Neural cell (in vitro differentiated cells): Measurements from ENCODE around the gene HIKESHI. TPM values are rescaled to one million over a fixed set of nuclear protein-coding genes. Genes with fewer than 3 reads are reported as not detected.

ENCODE experiments used
- H2AFZ ChIP-seq: fragments of 200-600, 300-800 bp; sonication (generic), shearing (Covaris generic); 2 replicates; pipeline ENCODE4 v1.6.0; 2014; ENCODE audit warnings: low read depth, mild to moderate bottlenecking, antibody characterized with exemption, low read length, moderate library complexity
- H3F3A ChIP-seq: fragments of 200-600 bp; shearing (Covaris generic); 2 replicates; pipeline ENCODE4 v1.6.1; 2016; ENCODE audit warnings: mild to moderate bottlenecking, moderate library complexity, mixed read lengths, antibody characterized with exemption, low read length; ENCODE audit not compliant: insufficient read depth, poor library complexity, severe bottlenecking
- H3K27ac ChIP-seq: fragments of 200-600, 300-800 bp; sonication (generic), shearing (Covaris generic); 2 replicates; pipeline ENCODE4 v1.5.1; 2014; ENCODE audit warnings: mild to moderate bottlenecking, low read length, moderate library complexity
- H3K27me3 ChIP-seq: fragments of 300-800, 200-600 bp; sonication (generic), shearing (Covaris generic); 2 replicates; pipeline ENCODE4 v1.6.0; 2014; ENCODE audit warnings: mild to moderate bottlenecking, low read depth, low read length, moderate library complexity; ENCODE audit not compliant: insufficient read depth
- H3K36me3 ChIP-seq: fragments of 300-800, 200-600 bp; sonication (generic), shearing (Covaris generic); 2 replicates; pipeline ENCODE4 v1.5.1; 2014; ENCODE audit warnings: mild to moderate bottlenecking, antibody characterized with exemption, low read length, moderate library complexity; ENCODE audit not compliant: insufficient read depth
- H3K4me2 ChIP-seq: fragments of 300-800, 200-600 bp; sonication (generic), shearing (Covaris generic); 2 replicates; pipeline ENCODE4 v1.6.0; 2014; ENCODE audit warnings: mild to moderate bottlenecking, low read length
- H3K4me3 ChIP-seq: fragments of 300-800, 200-600 bp; sonication (generic), shearing (Covaris generic); 2 replicates; pipeline ENCODE4 v1.5.1; 2014; ENCODE audit warnings: mild to moderate bottlenecking, low read length, moderate library complexity
- H3K79me2 ChIP-seq: fragments of 200-600 bp; shearing (Covaris generic); replicated peaks from 2 replicates; pipeline ENCODE4 v1.6.0; 2014; ENCODE audit warnings: mild to moderate bottlenecking, low read length, moderate library complexity; ENCODE audit not compliant: insufficient read depth
- H3K9ac ChIP-seq: fragments of 300-800, 200-600 bp; sonication (generic), shearing (Covaris generic); 2 replicates; pipeline ENCODE4 v1.6.1; 2016; ENCODE audit warnings: mild to moderate bottlenecking, low read length, mixed read lengths
- H3K9me2 ChIP-seq: fragments of 200-600 bp; shearing (Covaris generic); 2 replicates; pipeline ENCODE4 v1.6.1; 2016; ENCODE audit warnings: mild to moderate bottlenecking, low read length, mixed read lengths; ENCODE audit not compliant: insufficient read depth
- H3K9me3 ChIP-seq: fragments of 200-600, 300-800 bp; sonication (generic), shearing (Covaris generic); 2 replicates; pipeline ENCODE4 v1.6.1; 2016; ENCODE audit warnings: mild to moderate bottlenecking, mixed run types, low read length, moderate library complexity, mixed read lengths
- H4K20me1 ChIP-seq: fragments of 200-600 bp; shearing (Covaris generic); 2 replicates; pipeline ENCODE4 v1.6.1; 2016; ENCODE audit warnings: mild to moderate bottlenecking, mixed run types; ENCODE audit not compliant: insufficient read depth
- CTCF ChIP-seq: fragments of 450-650 bp; IDR thresholded peaks from 2 replicates; pipeline ENCODE4 v1.5.1; 2014; ENCODE audit warnings: antibody characterized with exemption, mild to moderate bottlenecking, moderate library complexity; ENCODE audit not compliant: poor library complexity, severe bottlenecking
- EP300 ChIP-seq: fragments of 450-650 bp; conservative IDR thresholded peaks from 2 replicates; pipeline ENCODE4 v1.6.1; 2014; ENCODE audit warnings: antibody characterized with exemption, mild to moderate bottlenecking, moderate library complexity; ENCODE audit not compliant: poor library complexity, severe bottlenecking
- EZH2 ChIP-seq: fragments of 200-600, 300-800 bp; shearing (Covaris generic), sonication (generic); IDR thresholded peaks from 2 replicates; pipeline ENCODE4 v1.6.1; 2014; ENCODE audit warnings: antibody characterized with exemption, low read length, borderline replicate concordance, mild to moderate bottlenecking; ENCODE audit not compliant: insufficient read depth, poor library complexity, severe bottlenecking
- MXI1 ChIP-seq: fragments of 450-650 bp; conservative IDR thresholded peaks from 2 replicates; pipeline ENCODE4 v1.6.1; 2014; ENCODE audit warnings: antibody characterized with exemption, mild to moderate bottlenecking; ENCODE audit not compliant: poor library complexity, severe bottlenecking
- POLR2AphosphoS5 ChIP-seq: IDR thresholded peaks from 2 replicates; pipeline ENCODE4 v1.6.1; 2012
- RAD21 ChIP-seq: fragments of 450-650 bp; conservative IDR thresholded peaks from 2 replicates; pipeline ENCODE4 v1.6.1; 2014; ENCODE audit warnings: antibody characterized with exemption, mild to moderate bottlenecking, moderate library complexity
- REST ChIP-seq: IDR thresholded peaks from 2 replicates; pipeline ENCODE4 v1.6.1; 2012; ENCODE audit warnings: borderline replicate concordance
- SMC3 ChIP-seq: fragments of 450-650 bp; conservative IDR thresholded peaks from 2 replicates; pipeline ENCODE4 v1.6.1; 2014; ENCODE audit warnings: antibody characterized with exemption, mild to moderate bottlenecking, moderate library complexity; ENCODE audit not compliant: poor library complexity
- TAF1 ChIP-seq: IDR thresholded peaks from 2 replicates; pipeline ENCODE4 v1.6.1; 2012; ENCODE audit warnings: low read depth
- polyA plus RNA-seq: library from polyadenylated mRNA; depleted of rRNA; stranded (reverse); fragments of >200 nt; gene quantifications from 2 replicates; pipeline ENCODE4 v1.2.3, GENCODE V29; 2014

The HIKESHI gene
- polyA plus RNA-seq, 1 donor from 2014 or later, result 180 TPM

- H3K9ac ChIP-seq, result no peak overlapping the region
- no peak overlapping the region for H2AFZ ChIP-seq
- no peaks in the 10 kb centered on the region for H3K9me3 ChIP-seq
- H3K27me3 ChIP-seq, result no peaks in the 10 kb centered on the region
- H3K79me2 ChIP-seq, result peaks cover 26% of the 10 kb centered on the region
- H3K9me2 ChIP-seq, result no peaks in the 10 kb centered on the region
- H3K36me3 ChIP-seq, result no peaks in the 10 kb centered on the region
- H4K20me1 ChIP-seq, result no peaks in the 10 kb centered on the region
- H3K4me2 ChIP-seq, result no peak overlapping the region
- H3F3A ChIP-seq, result no peaks in the 10 kb centered on the region
- H3K27ac ChIP-seq, result no peak overlapping the region
- H3K4me3 ChIP-seq, result no peak overlapping the region
- TF ChIP-seq CTCF, result no peak
- TF ChIP-seq SMC3, result no peak
- no peak for TF ChIP-seq EZH2
- TF ChIP-seq MXI1, result no peak
- TF ChIP-seq POLR2AphosphoS5, result no peak
- no peak for TF ChIP-seq TAF1
- no peak for TF ChIP-seq RAD21
Measured at GRCh38 chr11:86256608-86257007, 45.4 kb upstream of the HIKESHI start.

- no peaks in the 10 kb centered on the region for H3F3A ChIP-seq
- no peaks in the 10 kb centered on the region for H4K20me1 ChIP-seq
- no peak overlapping the region for H3K4me3 ChIP-seq
- TF ChIP-seq EP300, result no peak
- TF ChIP-seq REST, result no peak
- TF ChIP-seq CTCF, result no peak
- no peak for TF ChIP-seq TAF1
- H3K4me2 ChIP-seq, result no peak overlapping the region
- H2AFZ ChIP-seq, result no peak overlapping the region
- H3K27me3 ChIP-seq, result no peaks in the 10 kb centered on the region
- H3K9me2 ChIP-seq, result no peaks in the 10 kb centered on the region
- H3K9ac ChIP-seq, result no peak overlapping the region
- no peaks in the 10 kb centered on the region for H3K36me3 ChIP-seq
- peaks cover 18% of the 10 kb centered on the region for H3K79me2 ChIP-seq
- no peak overlapping the region for H3K27ac ChIP-seq
- no peaks in the 10 kb centered on the region for H3K9me3 ChIP-seq
Measured at GRCh38 chr11:86257446-86257845, 44.6 kb upstream of the HIKESHI start.
